GM19240 (cell line): ENCODE data around the gene PCP4L1.
"Not testable (repeated sequence)": the region's sequence is repeated elsewhere in the genome, so short reads cannot be mapped to it uniquely, and the experiment has no call there.

Experiments
- DNase-seq: peaks from one replicate; pipeline ENCODE4 v3.0.0; 2011; ENCODE audit warnings: low spot score; ENCODE audit not compliant: insufficient read length

The PCP4L1 gene

GRCh38 chr1:161228032-161228431 lies 30.5 kb upstream of the PCP4L1 start:
- DNase-seq = no peak

- no peak for DNase-seq
Observed at GRCh38 chr1:161229896-161230295, 28.6 kb upstream of the PCP4L1 start.

GRCh38 chr1:161230762-161231161 lies 27.8 kb upstream of the PCP4L1 start:
- DNase-seq = no peak

- DNase-seq = no peak
Observed at GRCh38 chr1:161233102-161233501, 25.4 kb upstream of the PCP4L1 start.

- no peak for DNase-seq
Observed at GRCh38 chr1:161235957-161236775, 22.4 kb upstream of the PCP4L1 start.

GRCh38 chr1:161238039-161238473 lies 20.5 kb upstream of the PCP4L1 start, which contains the start of gene NR1I3:
NR1I3 (minus strand) TSS chr1:161238203; CDS start chr1:161236565, 1,638 bp downstream.
- no peak for DNase-seq

- DNase-seq = no peak
Observed at GRCh38 chr1:161241682-161242081, 16.9 kb upstream of the PCP4L1 start.

GRCh38 chr1:161242313-161242712 lies 16.2 kb upstream of the PCP4L1 start:
- DNase-seq = no peak

- DNase-seq = no peak
Observed at GRCh38 chr1:161244888-161245287, 13.7 kb upstream of the PCP4L1 start.

- DNase-seq = not testable (repeated sequence)
Observed at GRCh38 chr1:161250100-161250499, 8.4 kb upstream of the PCP4L1 start.

GRCh38 chr1:161250829-161251228 lies 7.7 kb upstream of the PCP4L1 start:
- no peak for DNase-seq

- DNase-seq = no peak
Observed at GRCh38 chr1:161251579-161251978, 7.0 kb upstream of the PCP4L1 start.

GRCh38 chr1:161255302-161255701 lies 3.2 kb upstream of the PCP4L1 start:
- not testable (repeated sequence) for DNase-seq

- DNase-seq = not testable (repeated sequence)
Observed at GRCh38 chr1:161255955-161256520, 2.5 kb upstream of the PCP4L1 start.

GRCh38 chr1:161257109-161257508 lies 1.4 kb upstream of the PCP4L1 start:
- DNase-seq = not testable (repeated sequence)

GRCh38 chr1:161259345-161259702 lies 779 bp downstream of the PCP4L1 start:
- DNase-seq = no peak

GRCh38 chr1:161259765-161260164 lies 1.2 kb downstream of the PCP4L1 start:
- DNase-seq = no peak

- no peak for DNase-seq
Observed at GRCh38 chr1:161260376-161261260, 2.1 kb downstream of the PCP4L1 start.

- DNase-seq = no peak
Observed at GRCh38 chr1:161261261-161262235, 3.0 kb downstream of the PCP4L1 start.

GRCh38 chr1:161265305-161265704 lies 6.8 kb downstream of the PCP4L1 start:
- DNase-seq = no peak

- DNase-seq = no peak
Observed at GRCh38 chr1:161266202-161266601, 7.7 kb downstream of the PCP4L1 start.
